Breast epithelium (tissue), 4 donors: ENCODE measurements around the gene MET. TPM values are rescaled to one million over a fixed set of nuclear protein-coding genes. Genes with fewer than 3 reads are reported as not detected.

Experiments used
- DNase-seq, 2 donors: peaks; one replicate each; pipeline ENCODE4 v3.0.0-alpha.2; 2019; ENCODE audit warnings: low spot score in 2 of 2
- H3K27ac ChIP-seq, 2 donors: fragments of 200-600 bp; sonication (generic) in 1 of 2; one replicate each; pipeline ENCODE4 v1.5.1; 2016 to 2019; ENCODE audit warnings: mild to moderate bottlenecking in 1 of 2
- H3K27me3 ChIP-seq, 2 donors: fragments of 200-600 bp; sonication (generic) in 1 of 2; one replicate each; pipeline versions ENCODE4 v1.5.1 to v1.6.0; 2017 to 2019; ENCODE audit warnings: control low read depth in 1 of 2, mild to moderate bottlenecking in 1 of 2
- H3K36me3 ChIP-seq: fragments of 200-600 bp; one replicate; pipeline ENCODE4 v1.5.1; 2019
- H3K4me1 ChIP-seq, 2 donors: fragments of 200-600 bp; sonication (generic); one replicate each; pipeline ENCODE4 v1.5.1; 2016 to 2019; ENCODE audit warnings: control low read depth in 1 of 2
- H3K4me3 ChIP-seq, 3 donors: fragments of 200-600 bp; sonication (generic); 1 replicate in 2 of 3; 2 replicates in 1 of 3; pipeline ENCODE4 v1.5.1; 2016 to 2019; ENCODE audit warnings: mild to moderate bottlenecking in 3 of 3, moderate library complexity in 2 of 3
- H3K9me3 ChIP-seq, 2 donors: fragments of 200-600 bp; sonication (generic) in 1 of 2; one replicate each; pipeline ENCODE4 v1.5.1; 2016 to 2019; ENCODE audit warnings: control low read depth in 1 of 2
- POLR2A ChIP-seq: fragments of 450-650 bp; IDR thresholded peaks from one replicate; pipeline ENCODE4 v1.6.1; 2016; ENCODE audit warnings: antibody characterized with exemption, mild to moderate bottlenecking, moderate library complexity
- POLR2AphosphoS5 ChIP-seq, 3 donors: sonication (generic); formaldehyde crosslinking; IDR thresholded peaks; one replicate each; pipeline ENCODE4 v1.6.1; 2017; ENCODE audit warnings: antibody characterized with exemption in 3 of 3
- intact Hi-C: fragments of 100-400 bp; cut with DNase I; formaldehyde crosslinking; loops from one replicate; pipeline ENCODE4 v1.15.1; 2023; ENCODE audit warnings: low total_unique reads
- total RNA-seq, 3 donors: library from RNA; depleted of rRNA; stranded (reverse); fragments of >200 nt; gene quantifications; one replicate each; pipeline ENCODE4 v1.1.0, GENCODE V29; 2016
- TF ChIP-seq, protein P1 (sequence below), 3 donors: fragments of 450-650 bp; IDR thresholded peaks; one replicate each; pipeline ENCODE4 v1.5.1; 2016 to 2017; ENCODE audit warnings: antibody characterized with exemption in 3 of 3, mild to moderate bottlenecking in 3 of 3, moderate library complexity in 3 of 3

Gene MET
- total RNA-seq, 3 donors from 2014 or later, result 25.8 to 85.6 (median 40.6) TPM

DNA sequence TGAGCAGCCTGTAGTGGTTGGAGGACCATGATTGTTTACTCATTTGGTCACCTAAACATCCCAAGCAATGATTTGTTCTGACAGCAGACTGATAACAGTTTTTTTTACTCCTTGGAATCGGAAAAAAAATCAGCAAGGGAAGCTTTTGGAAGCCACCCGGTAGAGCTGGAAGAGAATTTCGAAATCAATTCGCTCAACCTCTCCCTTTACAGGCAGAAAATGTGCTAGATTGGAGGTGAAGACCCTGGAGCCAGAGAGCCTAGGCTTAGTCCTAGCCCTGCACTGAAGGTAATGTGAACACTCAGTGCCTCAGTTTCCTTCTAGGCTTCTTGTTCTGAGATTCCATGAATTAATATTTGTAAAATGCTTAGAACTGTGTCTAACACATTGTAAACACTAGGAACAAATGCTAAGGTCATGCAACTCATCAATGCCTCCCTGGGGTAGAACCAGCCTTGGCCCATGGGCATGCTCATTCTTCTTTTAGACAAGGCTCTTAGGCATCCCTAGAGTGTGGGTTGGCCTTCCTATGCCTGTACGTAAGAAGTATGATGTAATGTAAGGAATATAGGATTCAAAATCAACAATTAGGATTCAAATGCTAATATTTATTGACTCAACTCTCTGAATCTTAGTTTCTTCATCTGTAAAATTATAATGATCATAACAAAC, 52.7 kb downstream of the MET start:
- H3K4me3 ChIP-seq, result no peak overlapping the region
- no peaks in the 10 kb centered on the region for H3K9me3 ChIP-seq
- DNase-seq, result no peak
- TF ChIP-seq POLR2AphosphoS5 (IDR thresholded peaks at IDR 0.05), result no peak
- TF ChIP-seq POLR2A, result no peak
- TF ChIP-seq, protein P1, sequence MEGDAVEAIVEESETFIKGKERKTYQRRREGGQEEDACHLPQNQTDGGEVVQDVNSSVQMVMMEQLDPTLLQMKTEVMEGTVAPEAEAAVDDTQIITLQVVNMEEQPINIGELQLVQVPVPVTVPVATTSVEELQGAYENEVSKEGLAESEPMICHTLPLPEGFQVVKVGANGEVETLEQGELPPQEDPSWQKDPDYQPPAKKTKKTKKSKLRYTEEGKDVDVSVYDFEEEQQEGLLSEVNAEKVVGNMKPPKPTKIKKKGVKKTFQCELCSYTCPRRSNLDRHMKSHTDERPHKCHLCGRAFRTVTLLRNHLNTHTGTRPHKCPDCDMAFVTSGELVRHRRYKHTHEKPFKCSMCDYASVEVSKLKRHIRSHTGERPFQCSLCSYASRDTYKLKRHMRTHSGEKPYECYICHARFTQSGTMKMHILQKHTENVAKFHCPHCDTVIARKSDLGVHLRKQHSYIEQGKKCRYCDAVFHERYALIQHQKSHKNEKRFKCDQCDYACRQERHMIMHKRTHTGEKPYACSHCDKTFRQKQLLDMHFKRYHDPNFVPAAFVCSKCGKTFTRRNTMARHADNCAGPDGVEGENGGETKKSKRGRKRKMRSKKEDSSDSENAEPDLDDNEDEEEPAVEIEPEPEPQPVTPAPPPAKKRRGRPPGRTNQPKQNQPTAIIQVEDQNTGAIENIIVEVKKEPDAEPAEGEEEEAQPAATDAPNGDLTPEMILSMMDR (IDR thresholded peaks at IDR 0.05), result no peak
- H3K4me1 ChIP-seq, result no peaks in the 10 kb centered on the region
- H3K27ac ChIP-seq, result no peak overlapping the region
- no peaks in the 10 kb centered on the region for H3K36me3 ChIP-seq
- no peaks in the 10 kb centered on the region for H3K27me3 ChIP-seq
- intact Hi-C loops, result no loop called here

DNA sequence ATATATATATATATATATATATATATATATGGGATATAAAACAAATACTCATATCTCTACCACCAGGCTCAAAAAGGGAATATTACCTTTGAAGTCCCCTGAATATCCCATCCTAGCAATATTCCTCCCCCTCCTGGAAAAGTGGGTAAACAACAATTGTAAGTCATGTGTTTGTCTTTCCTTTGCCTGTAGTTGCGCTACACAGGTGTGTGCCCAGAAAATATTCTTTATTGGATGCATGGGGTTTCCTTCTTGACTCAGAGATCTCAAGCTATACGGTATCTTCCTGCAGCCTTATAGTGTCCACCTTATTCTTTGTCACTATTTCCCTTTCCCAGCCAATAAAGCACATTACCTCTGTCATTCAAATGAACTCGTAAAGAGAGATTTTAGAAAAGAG, 54.2 kb downstream of the MET start:
- H3K9me3 ChIP-seq, result no peaks in the 10 kb centered on the region
- H3K4me3 ChIP-seq, result no peak overlapping the region
- no peak for DNase-seq
- no peaks in the 10 kb centered on the region for H3K27me3 ChIP-seq
- intact Hi-C loops, result no loop called here
- H3K4me1 ChIP-seq, result no peaks in the 10 kb centered on the region
- H3K36me3 ChIP-seq, result no peaks in the 10 kb centered on the region
- no peak overlapping the region for H3K27ac ChIP-seq
- TF ChIP-seq POLR2AphosphoS5 (IDR thresholded peaks at IDR 0.05) (no peak), POLR2A (no peak)
- TF ChIP-seq, protein P1 (IDR thresholded peaks at IDR 0.05), result no peak

DNA sequence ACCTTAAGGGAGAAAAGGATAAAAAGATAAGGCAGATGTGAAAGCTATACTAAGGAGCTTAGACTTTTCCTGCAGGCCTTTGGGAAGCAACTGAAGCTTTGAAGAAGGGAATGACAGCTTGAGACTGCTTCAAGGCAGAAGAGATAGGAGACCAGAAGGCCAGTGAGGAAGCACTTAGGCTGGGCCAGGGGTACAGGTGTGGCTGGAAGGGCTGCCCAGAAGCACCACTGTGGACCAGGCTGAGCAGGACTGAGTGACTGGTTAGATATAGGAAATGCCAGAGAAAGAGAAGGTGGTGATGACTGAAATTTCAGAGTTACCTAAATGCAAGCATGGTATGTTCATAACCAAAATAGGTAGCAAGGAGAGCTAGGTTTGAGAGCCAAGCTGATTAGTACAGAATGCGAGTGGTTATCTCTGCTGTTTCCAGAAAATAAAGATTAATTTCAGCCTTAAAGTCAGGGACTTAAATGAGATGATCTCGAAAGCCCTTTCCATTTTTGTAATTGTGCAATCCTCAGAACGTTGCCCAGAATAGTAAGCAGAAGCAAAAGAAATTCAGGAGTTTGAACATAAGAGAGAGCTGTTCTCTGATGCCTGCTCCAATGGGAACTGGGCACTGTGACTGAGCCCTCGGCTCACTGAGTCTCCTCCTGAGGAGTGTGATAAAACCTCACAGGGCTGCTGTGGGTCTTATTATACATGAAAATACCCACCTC, 54.9 kb downstream of the MET start:
- no peaks in the 10 kb centered on the region for H3K27me3 ChIP-seq
- H3K27ac ChIP-seq, result no peak overlapping the region
- no peaks in the 10 kb centered on the region for H3K36me3 ChIP-seq
- no peaks in the 10 kb centered on the region for H3K4me1 ChIP-seq
- no peaks in the 10 kb centered on the region for H3K9me3 ChIP-seq
- intact Hi-C loops, result no loop called here
- TF ChIP-seq POLR2A (no peak), POLR2AphosphoS5 (IDR thresholded peaks at IDR 0.05) (no peak)
- TF ChIP-seq, protein P1 (IDR thresholded peaks at IDR 0.05), result no peak
- DNase-seq, result no peak
- no peak overlapping the region for H3K4me3 ChIP-seq

DNA sequence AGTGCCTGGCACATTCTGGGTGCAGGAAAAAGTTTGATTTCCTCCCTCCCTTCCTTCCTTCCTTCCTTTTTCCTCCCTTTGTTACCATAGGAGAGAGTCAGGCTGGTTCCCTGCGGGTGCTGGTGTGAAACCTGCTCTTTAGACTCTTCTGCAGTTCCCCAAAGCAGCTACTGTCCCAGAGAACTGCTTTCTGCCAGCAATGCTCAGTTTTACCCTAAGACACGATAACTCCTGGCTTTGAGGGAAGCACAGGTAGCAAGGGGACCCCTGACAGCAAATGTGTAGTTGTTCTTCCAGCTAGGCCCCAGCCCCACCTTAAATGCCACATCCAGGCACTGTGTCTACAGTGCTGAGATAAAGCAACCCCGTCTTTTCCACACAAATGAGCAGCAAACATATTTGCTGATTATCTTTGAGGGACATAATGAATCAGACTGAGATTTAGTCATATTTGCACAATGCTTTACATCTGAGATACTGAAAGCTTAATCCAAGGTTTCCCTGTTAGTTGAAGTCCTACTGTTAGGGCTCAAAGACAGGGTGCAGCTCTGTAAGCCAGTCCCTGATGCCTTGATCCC, 55.5 kb downstream of the MET start:
- Histone ChIP-seq H3K4me3 (no peak overlapping the region), H3K9me3 (no peaks in the 10 kb centered on the region), H3K4me1 (no peaks in the 10 kb centered on the region), H3K27ac (no peak overlapping the region), H3K27me3 (no peaks in the 10 kb centered on the region), H3K36me3 (no peaks in the 10 kb centered on the region)
- intact Hi-C loops, result no loop called here
- DNase-seq, result no peak
- TF ChIP-seq, protein P1 (IDR thresholded peaks at IDR 0.05), result no peak
- no peak for TF ChIP-seq POLR2AphosphoS5 (IDR thresholded peaks at IDR 0.05)
- no peak for TF ChIP-seq POLR2A

DNA sequence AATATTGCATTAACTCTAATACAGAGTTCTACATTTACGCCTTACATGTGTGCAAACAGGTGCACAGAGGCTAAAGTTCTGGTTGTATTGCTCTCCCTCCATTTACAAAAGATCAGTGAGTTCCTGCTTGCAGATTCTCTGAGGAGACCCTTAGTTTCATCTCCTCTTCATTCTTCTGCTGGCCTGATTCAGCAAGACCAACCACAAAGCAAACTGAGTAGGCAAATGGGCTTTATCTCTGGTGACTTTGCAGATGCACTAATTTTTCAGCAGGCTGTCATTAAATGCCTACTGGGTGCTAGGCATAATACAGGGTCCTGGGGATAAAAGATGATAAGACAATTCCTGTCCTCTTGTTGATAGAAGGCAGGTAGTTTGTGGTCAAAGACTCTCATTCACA, 56.4 kb downstream of the MET start:
- Histone ChIP-seq H3K27me3 (no peaks in the 10 kb centered on the region), H3K36me3 (no peaks in the 10 kb centered on the region), H3K9me3 (no peaks in the 10 kb centered on the region), H3K4me3 (no peak overlapping the region), H3K4me1 (no peaks in the 10 kb centered on the region), H3K27ac (no peak overlapping the region)
- no peak for DNase-seq
- intact Hi-C loops, result no loop called here
- TF ChIP-seq POLR2A (no peak), POLR2AphosphoS5 (IDR thresholded peaks at IDR 0.05) (no peak)
- TF ChIP-seq, protein P1 (IDR thresholded peaks at IDR 0.05), result no peak
